ENCODE measurements around the gene MSRB3.

The MSRB3 gene

GRCh38 chr12:65464930-65465329 is 186.4 kb downstream of the MSRB3 start:
- Histone ChIP-seq H3K4me3 (replicated peaks; ENCODE audit: low read depth, low read length) (no peak overlapping the region), H3K27me3 (replicated peaks; ENCODE audit: control insufficient read depth, insufficient read depth, low read length) (no peaks in the 10 kb centered on the region), H3K36me3 (ENCODE audit: control insufficient read depth, insufficient read depth, low read length) (no peaks in the 10 kb centered on the region)
- DNase-seq (ENCODE audit: extremely low read depth, insufficient read length): no peak
- no peak for TF ChIP-seq CTCF (IDR thresholded peaks at IDR 0.05; ENCODE audit: insufficient read depth, low read length, poor library complexity, severe bottlenecking)

GRCh38 chr12:65465766-65466547 is 187.5 kb downstream of the MSRB3 start:
- Histone ChIP-seq H3K27me3 (replicated peaks; ENCODE audit: control insufficient read depth, insufficient read depth, low read length) (no peaks in the 10 kb centered on the region), H3K4me3 (replicated peaks; ENCODE audit: low read depth, low read length) (no peak overlapping the region), H3K36me3 (ENCODE audit: control insufficient read depth, insufficient read depth, low read length) (no peaks in the 10 kb centered on the region)
- no peak for DNase-seq (ENCODE audit: extremely low read depth, insufficient read length)
- TF ChIP-seq CTCF (IDR thresholded peaks at IDR 0.05; ENCODE audit: insufficient read depth, low read length, poor library complexity, severe bottlenecking): no peak

DNA sequence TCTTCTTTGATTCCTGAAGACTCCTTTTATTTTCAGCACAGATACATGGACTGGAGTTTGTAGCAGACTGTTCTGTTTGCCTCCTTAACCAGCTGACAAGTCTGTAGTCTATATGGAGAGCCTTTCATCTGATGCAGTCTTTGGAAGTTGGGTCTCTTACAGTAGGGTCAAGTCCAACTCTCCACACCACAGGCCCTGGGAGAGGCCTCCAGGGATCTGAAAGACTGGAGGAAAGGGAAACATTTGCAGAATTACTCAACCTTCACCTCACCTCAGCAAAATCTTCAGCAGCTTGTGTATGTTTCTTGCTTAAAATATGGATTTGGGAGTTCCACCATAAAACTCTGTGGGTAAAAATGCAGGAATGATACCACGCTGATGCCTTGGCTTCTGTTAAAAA is 188.4 kb downstream of the MSRB3 start:
- no peak for DNase-seq (ENCODE audit: extremely low read depth, insufficient read length)
- Histone ChIP-seq H3K4me3 (replicated peaks; ENCODE audit: low read depth, low read length) (no peak overlapping the region), H3K36me3 (ENCODE audit: control insufficient read depth, insufficient read depth, low read length) (no peaks in the 10 kb centered on the region), H3K27me3 (replicated peaks; ENCODE audit: control insufficient read depth, insufficient read depth, low read length) (no peaks in the 10 kb centered on the region)
- no peak for TF ChIP-seq CTCF (IDR thresholded peaks at IDR 0.05; ENCODE audit: insufficient read depth, low read length, poor library complexity, severe bottlenecking)

DNA sequence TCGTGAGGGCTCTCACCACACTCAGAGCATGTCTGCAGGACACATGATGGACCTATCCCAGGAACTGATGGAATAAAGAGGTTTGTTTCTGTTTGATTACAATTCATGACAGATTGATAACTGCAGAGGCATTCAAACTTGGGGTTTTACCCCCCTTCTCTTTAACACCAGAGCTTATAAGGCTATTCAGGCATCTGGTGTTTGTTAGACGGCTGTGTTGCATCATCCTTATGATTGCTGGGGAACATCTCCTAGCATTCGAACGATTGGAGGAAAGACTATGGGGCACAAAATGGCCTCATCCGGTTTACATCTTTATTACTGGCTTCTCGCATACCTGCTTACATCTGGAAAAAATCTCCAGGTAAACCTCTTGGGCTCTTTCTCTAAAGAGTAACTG is 191.8 kb downstream of the MSRB3 start:
- TF ChIP-seq CTCF (IDR thresholded peaks at IDR 0.05; ENCODE audit: insufficient read depth, low read length, poor library complexity, severe bottlenecking): no peak
- Histone ChIP-seq H3K27me3 (replicated peaks; ENCODE audit: control insufficient read depth, insufficient read depth, low read length) (no peaks in the 10 kb centered on the region), H3K4me3 (replicated peaks; ENCODE audit: low read depth, low read length) (no peak overlapping the region), H3K36me3 (ENCODE audit: control insufficient read depth, insufficient read depth, low read length) (no peaks in the 10 kb centered on the region)
- DNase-seq (ENCODE audit: extremely low read depth, insufficient read length): no peak

DNA sequence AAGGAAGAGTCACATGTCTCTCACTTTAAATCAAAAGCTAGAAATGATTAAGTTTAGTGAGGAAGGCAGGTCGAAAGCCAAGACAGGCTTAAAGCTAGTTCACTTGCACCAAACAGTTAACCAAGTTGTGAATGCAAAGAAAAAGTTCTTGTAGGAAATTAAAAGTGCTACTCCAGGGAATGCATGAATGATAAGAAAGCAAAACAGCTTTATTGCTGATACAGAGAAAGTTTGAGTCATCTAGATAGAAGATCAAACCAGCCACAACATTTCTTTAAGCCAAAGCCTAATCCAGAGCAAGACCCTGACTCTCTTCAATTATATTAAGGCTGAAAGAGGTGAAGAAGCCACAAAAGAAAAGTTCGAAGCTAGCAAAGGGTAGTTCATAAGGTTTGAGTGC is 193.6 kb downstream of the MSRB3 start:
- no peak for TF ChIP-seq CTCF (IDR thresholded peaks at IDR 0.05; ENCODE audit: insufficient read depth, low read length, poor library complexity, severe bottlenecking)
- Histone ChIP-seq H3K4me3 (replicated peaks; ENCODE audit: low read depth, low read length) (no peak overlapping the region), H3K36me3 (ENCODE audit: control insufficient read depth, insufficient read depth, low read length) (no peaks in the 10 kb centered on the region), H3K27me3 (replicated peaks; ENCODE audit: control insufficient read depth, insufficient read depth, low read length) (no peaks in the 10 kb centered on the region)
- no peak for DNase-seq (ENCODE audit: extremely low read depth, insufficient read length)

DNA sequence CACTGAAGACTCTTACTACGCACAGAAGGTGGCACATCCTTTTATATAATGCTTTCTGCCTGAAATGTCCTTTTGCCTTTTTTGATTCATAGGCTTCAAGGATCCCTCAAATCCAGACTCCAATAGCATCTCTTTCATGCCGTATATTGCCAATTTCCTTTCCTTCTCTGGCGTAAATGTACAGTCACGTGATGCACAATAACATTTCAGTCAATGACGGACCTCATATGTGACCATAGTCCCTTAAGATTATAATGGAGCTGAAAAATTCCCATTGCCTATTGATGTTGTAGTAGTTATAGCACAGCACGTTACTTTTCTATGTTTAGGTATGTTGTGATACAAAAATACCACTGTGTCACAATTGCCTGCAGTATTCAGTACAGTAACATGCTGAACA is 196.3 kb downstream of the MSRB3 start:
- H3K36me3 ChIP-seq (ENCODE audit: control insufficient read depth, insufficient read depth, low read length): no peaks in the 10 kb centered on the region
- H3K4me3 ChIP-seq (replicated peaks; ENCODE audit: low read depth, low read length): no peak overlapping the region
- DNase-seq (ENCODE audit: extremely low read depth, insufficient read length): no peak
- TF ChIP-seq CTCF (IDR thresholded peaks at IDR 0.05; ENCODE audit: insufficient read depth, low read length, poor library complexity, severe bottlenecking): no peak
- H3K27me3 ChIP-seq (replicated peaks; ENCODE audit: control insufficient read depth, insufficient read depth, low read length): no peaks in the 10 kb centered on the region

Data from GM06990 (cell line).